Measurements from ENCODE around the gene NUCB2. TPM values are rescaled to one million over a fixed set of nuclear protein-coding genes. Genes with fewer than 3 reads are reported as not detected.

Gene NUCB2
- total and polyA plus RNA-seq, 10 of the 15 experiments (the other 5 are each of a cell fraction or from before 2014, with no cell fraction given) = 16.0 to 74.1 (median 52.1) TPM

DNA sequence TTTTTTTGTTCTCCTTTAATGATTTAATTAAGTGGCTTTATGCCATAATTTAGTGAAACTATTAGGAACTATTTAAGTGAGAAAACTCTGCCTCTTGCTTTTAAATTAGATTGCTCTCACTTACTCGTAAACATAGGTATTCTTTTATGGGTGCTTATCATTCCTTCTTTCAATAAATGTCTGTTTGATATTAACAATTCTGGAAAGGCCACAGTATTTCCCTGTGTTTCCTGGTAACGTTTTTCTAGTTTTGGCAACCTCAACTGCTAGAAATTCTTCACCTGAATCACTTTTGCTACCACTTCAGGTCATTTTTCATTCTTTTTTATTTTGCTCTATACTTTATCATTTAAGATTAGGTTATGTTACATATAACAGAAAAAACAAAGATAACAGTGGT is 55.1 kb downstream of the NUCB2 start:
- H3K36me3 ChIP-seq (ENCODE audit: control insufficient read depth in 2 of 2, insufficient read depth in 2 of 2, low read length in 1 of 2) = no peaks in the 10 kb centered on the region
- no peaks in the 10 kb centered on the region for H3K4me1 ChIP-seq (ENCODE audit: control insufficient read depth, insufficient read depth, low read length)
- H3K27me3 ChIP-seq (replicated peaks in 1 of 2; ENCODE audit: control insufficient read depth in 2 of 2, insufficient read depth in 2 of 2, low read length in 1 of 2) = no peaks in the 10 kb centered on the region
- SMC1A ChIA-PET (ENCODE audit: uncharacterized antibody, unreplicated experiment) = no interaction called here
- RAD21 ChIA-PET (ENCODE audit: unreplicated experiment) = interaction anchor here (0.5 kb wide), 1 partner anchor 868 kb away, joined by 3 read pairs; no protein-coding TSS in a partner anchor
- no peak overlapping the region for H3K4me2 ChIP-seq (ENCODE audit: control insufficient read depth, insufficient read depth)
- 67% methylated on average over 2 of the region's 2 CpGs for WGBS (ENCODE audit: insufficient coverage, insufficient replicate concordance, low lambda C conversion rate, missing lambda C conversion rate)
- BruUV-seq (replicated peaks) = no TSS peak
- CTCF ChIA-PET = no interaction called here
- H3K4me3 ChIP-seq = no peak overlapping the region
- H4K20me1 ChIP-seq (ENCODE audit: control insufficient read depth, insufficient read depth) = no peaks in the 10 kb centered on the region
- POLR2A ChIA-PET = no interaction called here
- intact Hi-C loops (cut with micrococcal nuclease; ENCODE audit: unreplicated experiment) = no loop called here
- DNase-seq (ENCODE audit: low read depth, low spot score) = no peak
- H3K27ac ChIP-seq (ENCODE audit: control insufficient read depth, insufficient read depth) = no peak overlapping the region
- H2AFZ ChIP-seq (ENCODE audit: control insufficient read depth, low read depth, low read length) = no peak overlapping the region
- no peak overlapping the region for H3K9ac ChIP-seq (ENCODE audit: control insufficient read depth, insufficient read depth, low read length)
- no peak for FAIRE-seq
- no peaks in the 10 kb centered on the region for H3K79me2 ChIP-seq (ENCODE audit: control insufficient read depth, insufficient read depth, low read length)
- ATAC-seq = no peak
- no peaks in the 10 kb centered on the region for H3K9me3 ChIP-seq (replicated peaks; ENCODE audit: control insufficient read depth, insufficient read depth, low read length)
- in situ Hi-C loops (cut with MboI) = no loop called here
- TF ChIP-seq KDM1A (IDR thresholded peaks at IDR 0.05; ENCODE audit: borderline replicate concordance) = no peak
- TF ChIP-seq MTA3 (IDR thresholded peaks at IDR 0.05; ENCODE audit: borderline replicate concordance, low read length) = no peak
- TF ChIP-seq SMARCA5 (IDR thresholded peaks at IDR 0.05) = no peak
- TF ChIP-seq ZBED1 (IDR thresholded peaks at IDR 0.05; ENCODE audit: borderline replicate concordance) = no peak
- TF ChIP-seq, protein P1, sequence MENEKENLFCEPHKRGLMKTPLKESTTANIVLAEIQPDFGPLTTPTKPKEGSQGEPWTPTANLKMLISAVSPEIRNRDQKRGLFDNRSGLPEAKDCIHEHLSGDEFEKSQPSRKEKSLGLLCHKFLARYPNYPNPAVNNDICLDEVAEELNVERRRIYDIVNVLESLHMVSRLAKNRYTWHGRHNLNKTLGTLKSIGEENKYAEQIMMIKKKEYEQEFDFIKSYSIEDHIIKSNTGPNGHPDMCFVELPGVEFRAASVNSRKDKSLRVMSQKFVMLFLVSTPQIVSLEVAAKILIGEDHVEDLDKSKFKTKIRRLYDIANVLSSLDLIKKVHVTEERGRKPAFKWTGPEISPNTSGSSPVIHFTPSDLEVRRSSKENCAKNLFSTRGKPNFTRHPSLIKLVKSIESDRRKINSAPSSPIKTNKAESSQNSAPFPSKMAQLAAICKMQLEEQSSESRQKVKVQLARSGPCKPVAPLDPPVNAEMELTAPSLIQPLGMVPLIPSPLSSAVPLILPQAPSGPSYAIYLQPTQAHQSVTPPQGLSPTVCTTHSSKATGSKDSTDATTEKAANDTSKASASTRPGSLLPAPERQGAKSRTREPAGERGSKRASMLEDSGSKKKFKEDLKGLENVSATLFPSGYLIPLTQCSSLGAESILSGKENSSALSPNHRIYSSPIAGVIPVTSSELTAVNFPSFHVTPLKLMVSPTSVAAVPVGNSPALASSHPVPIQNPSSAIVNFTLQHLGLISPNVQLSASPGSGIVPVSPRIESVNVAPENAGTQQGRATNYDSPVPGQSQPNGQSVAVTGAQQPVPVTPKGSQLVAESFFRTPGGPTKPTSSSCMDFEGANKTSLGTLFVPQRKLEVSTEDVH (IDR thresholded peaks at IDR 0.05; ENCODE audit: low read depth, partially characterized antibody) = no peak
- TF ChIP-seq IKZF2 (IDR thresholded peaks at IDR 0.05) = no peak
- no peak for TF ChIP-seq ZNF592 (IDR thresholded peaks at IDR 0.05)
- TF ChIP-seq MEF2B (IDR thresholded peaks at IDR 0.05; ENCODE audit: partially characterized antibody, poor library complexity, severe bottlenecking) = no peak
- no peak for TF ChIP-seq NFXL1 (IDR thresholded peaks at IDR 0.05; ENCODE audit: borderline replicate concordance)
- TF ChIP-seq, protein P2, sequence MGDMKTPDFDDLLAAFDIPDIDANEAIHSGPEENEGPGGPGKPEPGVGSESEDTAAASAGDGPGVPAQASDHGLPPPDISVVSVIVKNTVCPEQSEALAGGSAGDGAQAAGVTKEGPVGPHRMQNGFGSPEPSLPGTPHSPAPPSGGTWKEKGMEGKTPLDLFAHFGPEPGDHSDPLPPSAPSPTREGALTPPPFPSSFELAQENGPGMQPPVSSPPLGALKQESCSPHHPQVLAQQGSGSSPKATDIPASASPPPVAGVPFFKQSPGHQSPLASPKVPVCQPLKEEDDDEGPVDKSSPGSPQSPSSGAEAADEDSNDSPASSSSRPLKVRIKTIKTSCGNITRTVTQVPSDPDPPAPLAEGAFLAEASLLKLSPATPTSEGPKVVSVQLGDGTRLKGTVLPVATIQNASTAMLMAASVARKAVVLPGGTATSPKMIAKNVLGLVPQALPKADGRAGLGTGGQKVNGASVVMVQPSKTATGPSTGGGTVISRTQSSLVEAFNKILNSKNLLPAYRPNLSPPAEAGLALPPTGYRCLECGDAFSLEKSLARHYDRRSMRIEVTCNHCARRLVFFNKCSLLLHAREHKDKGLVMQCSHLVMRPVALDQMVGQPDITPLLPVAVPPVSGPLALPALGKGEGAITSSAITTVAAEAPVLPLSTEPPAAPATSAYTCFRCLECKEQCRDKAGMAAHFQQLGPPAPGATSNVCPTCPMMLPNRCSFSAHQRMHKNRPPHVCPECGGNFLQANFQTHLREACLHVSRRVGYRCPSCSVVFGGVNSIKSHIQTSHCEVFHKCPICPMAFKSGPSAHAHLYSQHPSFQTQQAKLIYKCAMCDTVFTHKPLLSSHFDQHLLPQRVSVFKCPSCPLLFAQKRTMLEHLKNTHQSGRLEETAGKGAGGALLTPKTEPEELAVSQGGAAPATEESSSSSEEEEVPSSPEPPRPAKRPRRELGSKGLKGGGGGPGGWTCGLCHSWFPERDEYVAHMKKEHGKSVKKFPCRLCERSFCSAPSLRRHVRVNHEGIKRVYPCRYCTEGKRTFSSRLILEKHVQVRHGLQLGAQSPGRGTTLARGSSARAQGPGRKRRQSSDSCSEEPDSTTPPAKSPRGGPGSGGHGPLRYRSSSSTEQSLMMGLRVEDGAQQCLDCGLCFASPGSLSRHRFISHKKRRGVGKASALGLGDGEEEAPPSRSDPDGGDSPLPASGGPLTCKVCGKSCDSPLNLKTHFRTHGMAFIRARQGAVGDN (IDR thresholded peaks at IDR 0.05) = no peak
- no peak for TF ChIP-seq CBX5 (IDR thresholded peaks at IDR 0.05; ENCODE audit: low read depth)
- no peak for TF ChIP-seq HSF1 (IDR thresholded peaks at IDR 0.05; ENCODE audit: low read depth, low read length)
- no peak for TF ChIP-seq DPF2 (IDR thresholded peaks at IDR 0.05)

Measured in GM12878 (cell line).